ENCODE measurements around the gene PLTP.

PLTP gene

GRCh38 chr20:45919542-45920399 lies 7.8 kb upstream of the PLTP start:
- no peak for DNase-seq (ENCODE audit: low spot score)
- Histone ChIP-seq H3K4me3 (ENCODE audit: severe bottlenecking) (no peak overlapping the region), H3K4me1 (ENCODE audit: insufficient read depth, poor library complexity, severe bottlenecking) (no peaks in the 10 kb centered on the region)

GRCh38 chr20:45918779-45919537 lies 7.0 kb upstream of the PLTP start:
- no peaks in the 10 kb centered on the region for H3K9me3 ChIP-seq (ENCODE audit: severe bottlenecking)
- no peaks in the 10 kb centered on the region for H3K27me3 ChIP-seq (ENCODE audit: insufficient read depth, poor library complexity, severe bottlenecking)
- no peak for TF ChIP-seq CTCF (IDR thresholded peaks at IDR 0.05; ENCODE audit: poor library complexity, severe bottlenecking)
- H3K4me1 ChIP-seq (ENCODE audit: insufficient read depth, poor library complexity, severe bottlenecking): no peaks in the 10 kb centered on the region
- ATAC-seq (ENCODE audit: low read depth) (no peak), DNase-seq (ENCODE audit: low spot score) (no peak)
- H3K27ac ChIP-seq (ENCODE audit: poor library complexity, severe bottlenecking): no peak overlapping the region
- H3K4me3 ChIP-seq (ENCODE audit: severe bottlenecking): no peak overlapping the region
- H3K36me3 ChIP-seq (ENCODE audit: low read depth): no peaks in the 10 kb centered on the region

More at GRCh38 chr20:45919542-45920399, 7.8 kb upstream of the PLTP start:
- no peak for TF ChIP-seq CTCF (IDR thresholded peaks at IDR 0.05; ENCODE audit: poor library complexity, severe bottlenecking)
- Histone ChIP-seq H3K27me3 (ENCODE audit: insufficient read depth, poor library complexity, severe bottlenecking) (no peaks in the 10 kb centered on the region), H3K27ac (ENCODE audit: poor library complexity, severe bottlenecking) (no peak overlapping the region), H3K36me3 (ENCODE audit: low read depth) (no peaks in the 10 kb centered on the region), H3K9me3 (ENCODE audit: severe bottlenecking) (no peaks in the 10 kb centered on the region)
- no peak for ATAC-seq (ENCODE audit: low read depth)

- TF ChIP-seq CTCF (IDR thresholded peaks at IDR 0.05; ENCODE audit: poor library complexity, severe bottlenecking): no peak
- Histone ChIP-seq H3K36me3 (ENCODE audit: low read depth) (no peaks in the 10 kb centered on the region), H3K27ac (ENCODE audit: poor library complexity, severe bottlenecking) (no peak overlapping the region), H3K27me3 (ENCODE audit: insufficient read depth, poor library complexity, severe bottlenecking) (no peaks in the 10 kb centered on the region), H3K9me3 (ENCODE audit: severe bottlenecking) (no peaks in the 10 kb centered on the region), H3K4me3 (ENCODE audit: severe bottlenecking) (no peak overlapping the region), H3K4me1 (ENCODE audit: insufficient read depth, poor library complexity, severe bottlenecking) (no peaks in the 10 kb centered on the region)
- ATAC-seq (ENCODE audit: low read depth) (no peak), DNase-seq (ENCODE audit: low spot score) (no peak)
These were observed 6.3 kb upstream of the PLTP start for GRCh38 chr20:45918182-45918737.

GRCh38 chr20:45917790-45918141 lies 5.8 kb upstream of the PLTP start:
- no peak for TF ChIP-seq CTCF (IDR thresholded peaks at IDR 0.05; ENCODE audit: poor library complexity, severe bottlenecking)
- ATAC-seq (ENCODE audit: low read depth): no peak
- H3K4me3 ChIP-seq (ENCODE audit: severe bottlenecking): no peak overlapping the region

More at GRCh38 chr20:45917790-45918141, 5.8 kb upstream of the PLTP start:
- Histone ChIP-seq H3K36me3 (ENCODE audit: low read depth) (no peaks in the 10 kb centered on the region), H3K9me3 (ENCODE audit: severe bottlenecking) (no peaks in the 10 kb centered on the region), H3K27ac (ENCODE audit: poor library complexity, severe bottlenecking) (no peak overlapping the region), H3K4me1 (ENCODE audit: insufficient read depth, poor library complexity, severe bottlenecking) (no peaks in the 10 kb centered on the region), H3K27me3 (ENCODE audit: insufficient read depth, poor library complexity, severe bottlenecking) (no peaks in the 10 kb centered on the region)
- no peak for DNase-seq (ENCODE audit: low spot score)
